ENCODE results near the gene DPP9.

The DPP9 gene

DNA sequence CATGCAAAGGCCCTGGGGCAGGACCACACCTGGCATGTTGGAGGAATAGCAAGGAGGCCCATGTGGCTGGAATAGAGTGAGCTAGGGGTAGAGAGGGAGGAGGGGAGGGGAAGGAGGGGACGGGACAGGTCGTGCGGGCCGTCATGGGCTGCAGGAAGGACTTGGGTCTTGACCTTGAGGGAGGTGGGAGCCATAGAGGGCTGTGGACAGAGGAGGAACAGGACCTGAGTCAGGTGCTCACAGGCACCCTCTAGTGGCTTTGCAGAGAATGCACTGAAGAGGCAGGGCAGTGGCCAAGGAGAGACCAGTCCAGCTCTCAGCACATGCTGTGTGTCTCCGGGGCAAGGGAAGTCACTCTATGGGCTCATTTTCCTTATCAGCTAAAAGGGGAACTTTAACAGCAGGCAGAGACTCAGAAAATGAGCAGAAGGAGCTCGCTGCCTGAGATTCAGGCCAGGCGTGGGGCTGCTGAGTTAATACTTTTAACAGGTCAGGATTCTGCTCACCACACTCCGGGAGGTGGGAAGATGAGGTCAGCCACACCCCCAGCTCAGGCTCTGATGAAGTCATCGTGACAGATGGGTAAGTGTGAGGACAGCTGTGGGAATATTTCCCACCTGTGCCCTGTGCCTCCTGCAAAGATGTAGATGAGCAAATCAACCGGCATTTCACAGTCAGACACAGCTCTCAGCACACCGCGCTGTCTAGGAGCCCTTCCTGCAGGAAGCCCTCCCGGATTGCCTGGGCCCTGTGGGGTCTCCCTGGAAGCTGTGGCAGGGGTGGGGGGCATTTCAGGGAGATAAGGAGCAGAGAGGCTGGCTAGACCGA lies 90.3 kb downstream of the DPP9 start:
- DNase-seq (ENCODE audit: low read depth, low spot score), result peak; percentile 45

All from smooth muscle cell of the brain vasculature (primary cell).